LHCN-M2 (cell line): Measurements from ENCODE around the gene BUB1B. TPM values are rescaled to one million over a fixed set of nuclear protein-coding genes. Genes with fewer than 3 reads are reported as not detected.

ENCODE experiments used
- DNase-seq: peaks from one replicate; pipeline ENCODE4 v3.0.0-alpha.2; 2012; ENCODE audit warnings: low read depth
- total RNA-seq: library from RNA; depleted of rRNA; stranded (reverse); fragments of >200 nt; gene quantifications from 2 replicates; pipeline ENCODE4 v1.2.3, GENCODE V29; 2014

Gene BUB1B
- total RNA-seq, 1 experiment from 2014 or later, result 72.7 TPM

- no peak for DNase-seq
These were observed 23.0 kb downstream of the BUB1B start for GRCh38 chr15:40183636-40184463.

DNA sequence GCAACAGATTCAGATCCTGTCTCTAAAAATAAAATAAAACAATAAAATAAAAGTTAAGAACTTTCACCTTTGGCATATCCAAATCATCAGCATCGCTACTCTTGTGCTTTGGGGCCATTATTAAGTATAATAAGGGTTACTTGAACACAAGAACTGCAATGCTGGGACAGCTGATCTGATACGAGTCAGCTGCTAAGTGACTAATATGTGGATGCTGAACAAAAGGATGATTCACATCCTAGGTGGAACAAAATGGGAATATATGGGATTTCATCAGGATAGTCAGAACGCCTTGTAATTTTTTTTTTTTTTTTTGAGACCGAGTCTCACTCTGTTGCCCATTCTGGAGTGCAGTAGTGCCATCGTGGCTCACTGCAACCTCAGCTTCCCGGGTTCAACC lies 29.7 kb downstream of the BUB1B start:
- peak; percentile 96 for DNase-seq

DNA sequence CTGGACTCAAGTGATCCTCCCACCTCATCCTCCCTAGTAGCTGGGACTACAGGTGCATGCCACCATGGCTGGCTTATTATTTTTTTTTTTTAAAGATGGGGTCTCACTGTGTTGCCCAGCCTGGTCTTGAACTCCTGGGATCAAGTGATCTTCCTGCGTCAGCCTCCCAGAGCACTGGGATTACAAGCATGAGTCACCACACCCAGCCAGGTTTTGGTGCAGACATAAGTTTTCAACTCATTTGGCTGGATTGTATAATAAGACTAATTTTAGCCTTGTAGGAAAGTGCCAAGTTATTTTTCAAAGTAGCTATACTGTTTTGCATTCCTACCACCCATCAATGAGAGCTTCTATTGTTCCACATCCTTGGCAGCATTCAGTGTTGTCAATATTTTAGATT lies 32.1 kb downstream of the BUB1B start:
- peak; percentile 72 for DNase-seq

DNA sequence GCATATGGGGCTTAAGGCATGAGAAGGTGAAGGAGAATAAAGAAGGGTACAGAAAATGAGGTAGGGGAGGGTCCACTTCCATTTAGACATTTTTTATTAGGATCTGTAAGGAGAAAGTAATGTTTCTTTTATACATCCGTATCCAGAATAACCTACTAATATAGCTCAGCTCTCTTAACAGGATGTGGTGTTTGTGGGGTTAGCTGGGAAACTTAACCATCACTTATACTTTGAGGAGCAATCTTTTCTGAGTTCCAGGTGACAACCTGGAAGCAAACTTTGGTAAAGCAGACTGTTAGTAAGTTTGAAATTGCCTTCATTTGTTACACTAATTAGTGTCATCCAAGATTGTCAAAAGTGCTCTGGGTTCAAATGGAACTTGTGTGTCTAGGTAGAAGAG lies 36.6 kb downstream of the BUB1B start:
- no peak for DNase-seq

GRCh38 chr15:40198355-40199085 lies 37.7 kb downstream of the BUB1B start:
- DNase-seq, result no peak

GRCh38 chr15:40204100-40204499 lies 43.2 kb downstream of the BUB1B start:
- DNase-seq, result no peak

DNA sequence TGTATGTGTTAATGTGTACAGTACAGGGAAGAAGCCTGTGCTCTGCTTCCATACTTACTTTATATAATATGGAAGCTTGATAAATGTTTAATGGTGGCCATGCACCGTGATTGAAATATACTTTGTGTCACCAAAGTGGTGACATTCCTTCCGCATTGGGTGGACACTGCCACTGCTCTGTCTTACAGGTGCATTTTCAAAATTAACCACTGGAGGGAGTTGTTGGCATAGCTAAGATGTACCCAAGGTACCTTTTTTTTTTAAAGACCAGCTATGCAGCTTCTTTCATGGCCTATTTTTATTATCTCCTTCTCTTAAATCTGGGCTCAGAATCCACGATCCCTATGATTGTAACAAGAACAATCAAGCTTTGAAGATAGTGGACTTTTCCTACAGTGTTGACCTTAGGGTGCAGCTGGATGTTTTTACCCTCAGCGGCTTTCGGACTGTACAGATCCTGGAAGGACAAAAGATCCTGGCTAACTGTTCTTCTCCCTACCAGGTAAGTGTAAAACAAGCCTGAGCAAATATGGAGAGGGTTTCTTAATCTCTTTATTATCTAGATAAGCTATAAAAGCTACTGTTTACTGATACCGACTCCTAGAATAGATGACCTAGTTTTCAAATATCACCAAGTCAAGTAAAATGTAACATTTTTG lies 56.4 kb downstream of the BUB1B start:
- peak; percentile 55 for DNase-seq

DNA sequence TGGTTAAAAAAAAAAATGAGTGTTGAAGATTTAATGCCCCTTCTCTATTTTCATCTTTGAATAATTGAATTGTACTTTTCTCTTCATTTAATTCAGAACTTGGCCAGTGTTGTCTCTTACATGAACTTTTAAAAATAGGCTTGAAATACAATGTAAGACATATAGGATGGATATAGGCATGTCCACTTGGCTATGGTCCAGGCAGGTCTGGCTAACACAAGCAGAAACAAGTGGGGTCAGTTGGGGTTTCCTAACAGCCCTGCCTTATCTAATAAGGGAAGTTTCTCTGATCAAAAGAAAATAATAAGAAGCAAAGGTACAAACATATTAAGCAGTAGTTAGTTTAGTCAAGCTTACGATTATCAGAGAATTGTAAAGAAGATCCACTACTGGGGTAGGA lies 58.9 kb downstream of the BUB1B start:
- DNase-seq, result no peak

DNA sequence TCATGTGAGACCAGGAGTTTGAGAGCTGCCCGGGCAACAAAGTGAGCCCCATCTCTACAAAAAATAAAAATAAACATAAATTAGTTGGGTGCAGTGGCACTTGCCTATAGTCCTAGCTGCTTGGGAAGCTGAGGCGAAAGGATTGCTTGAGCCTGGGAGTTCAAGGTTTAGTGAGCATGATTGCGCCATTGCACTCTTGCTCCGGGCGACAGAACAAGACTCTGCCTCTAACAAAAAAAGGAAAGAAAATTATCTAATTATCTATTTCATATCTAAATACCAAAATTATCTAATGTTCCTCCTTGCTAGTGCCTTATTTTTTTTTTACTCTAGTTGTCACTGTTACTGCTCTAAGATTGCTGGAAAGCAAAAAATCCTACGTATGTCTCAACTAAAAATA lies 61.3 kb downstream of the BUB1B start:
- no peak for DNase-seq

DNA sequence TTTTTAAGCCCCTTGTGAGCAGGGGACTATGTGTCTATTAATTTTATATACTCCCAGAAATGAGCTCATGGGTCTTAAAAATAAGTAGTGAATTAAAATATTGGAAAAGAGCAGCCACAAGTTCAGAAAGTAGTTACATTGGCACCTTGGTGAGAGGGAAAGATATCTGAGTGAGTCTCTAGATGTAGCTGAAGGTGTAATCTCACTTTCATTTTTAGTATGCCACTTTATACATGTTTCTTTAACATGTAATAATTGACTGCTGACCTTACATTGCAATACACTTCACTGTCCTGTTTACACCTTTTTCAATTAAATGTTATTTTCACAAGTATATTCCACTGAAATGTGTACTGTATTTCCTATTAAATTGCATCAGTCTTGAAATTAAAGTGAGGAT lies 65.9 kb downstream of the BUB1B start:
- no peak for DNase-seq

- no peak for DNase-seq
These were observed 68.4 kb downstream of the BUB1B start for GRCh38 chr15:40229316-40229715.

- DNase-seq, result no peak
These were observed 69.1 kb downstream of the BUB1B start for GRCh38 chr15:40229956-40230355.

- no peak for DNase-seq
These were observed 71.8 kb downstream of the BUB1B start for GRCh38 chr15:40232625-40233070.

DNA sequence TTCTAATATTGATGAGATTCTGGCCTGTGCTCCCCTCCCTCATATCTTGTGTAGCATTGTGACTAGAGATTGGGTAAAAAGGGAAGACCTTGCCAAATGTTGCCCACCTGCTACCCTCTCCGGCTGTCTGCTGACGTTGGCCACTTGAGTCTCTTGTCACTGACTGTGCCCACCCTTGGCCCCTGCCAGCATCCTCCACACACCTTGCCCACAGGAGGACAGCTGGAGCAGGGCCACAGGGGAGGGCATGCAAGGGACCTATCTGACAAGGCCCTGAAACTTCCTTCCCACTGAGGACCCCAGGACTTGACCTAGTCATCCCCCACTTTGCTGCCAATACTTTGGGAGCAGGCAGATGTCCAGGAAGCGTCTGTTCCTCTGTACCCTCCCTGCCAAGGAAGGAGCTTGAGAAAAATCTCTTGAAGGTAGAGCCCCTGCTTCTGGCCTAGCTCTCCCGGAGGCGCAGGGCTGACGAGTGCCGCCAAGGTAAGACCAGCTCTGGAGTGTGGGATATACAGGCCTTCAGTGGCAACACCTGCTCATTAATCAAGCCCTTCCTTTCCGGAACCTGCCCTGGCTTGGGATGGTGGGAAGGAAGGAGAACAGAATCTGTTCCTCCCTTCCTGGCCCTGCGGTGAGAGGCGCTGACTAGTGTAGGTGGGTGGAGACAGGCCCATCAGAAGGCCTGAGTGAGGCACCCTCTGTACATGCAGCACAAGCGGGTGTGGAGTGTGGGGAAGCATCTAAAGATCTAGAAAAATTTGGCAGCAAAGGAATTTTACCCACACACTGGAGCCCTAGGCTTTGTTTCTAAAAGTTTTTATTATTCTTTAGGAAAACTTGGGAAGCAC lies 73.1 kb downstream of the BUB1B start:
- DNase-seq, result no peak

GRCh38 chr15:40234783-40235182 lies 73.9 kb downstream of the BUB1B start:
- DNase-seq, result peak; percentile 23

DNA sequence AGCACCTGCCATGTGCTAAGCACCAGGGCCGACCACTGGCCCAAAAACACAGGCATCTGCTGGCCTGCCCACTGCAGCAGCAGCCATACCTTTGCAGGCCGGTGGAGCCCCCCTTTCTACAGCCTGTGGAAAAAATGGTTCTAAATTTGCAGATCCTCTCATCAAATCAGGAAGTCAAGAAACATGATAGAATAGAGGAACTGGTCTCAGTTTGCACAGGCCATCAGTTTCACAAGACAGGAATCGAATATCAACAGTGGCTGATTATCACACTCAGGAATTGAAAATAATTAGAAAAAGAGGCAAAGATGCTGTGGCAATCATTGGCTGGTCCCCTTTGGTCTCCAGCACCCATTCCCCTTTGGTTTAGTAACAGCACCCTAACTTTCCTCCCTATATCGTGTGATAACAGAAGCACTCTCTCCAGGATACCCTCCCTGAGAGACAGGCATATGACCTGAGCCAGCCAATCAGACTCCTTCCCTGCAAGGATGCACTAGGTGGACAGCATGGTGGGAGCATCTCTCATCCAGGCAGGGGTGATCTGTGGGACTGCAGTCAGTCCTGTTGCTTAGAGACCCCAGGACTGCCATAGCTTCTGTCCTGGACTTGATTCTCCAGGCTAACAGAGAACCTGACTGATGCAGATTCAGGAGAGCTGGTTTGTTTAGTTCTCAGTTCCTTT lies 74.5 kb downstream of the BUB1B start:
- DNase-seq, result no peak

- DNase-seq, result peak; percentile 23
These were observed 77.9 kb downstream of the BUB1B start, which contains the start of gene PAK6 for GRCh38 chr15:40238532-40239403. TSS of gene PAK6 (plus strand) at chr15:40239063. CDS start at chr15:40264786, 25,723 bp downstream.

DNA sequence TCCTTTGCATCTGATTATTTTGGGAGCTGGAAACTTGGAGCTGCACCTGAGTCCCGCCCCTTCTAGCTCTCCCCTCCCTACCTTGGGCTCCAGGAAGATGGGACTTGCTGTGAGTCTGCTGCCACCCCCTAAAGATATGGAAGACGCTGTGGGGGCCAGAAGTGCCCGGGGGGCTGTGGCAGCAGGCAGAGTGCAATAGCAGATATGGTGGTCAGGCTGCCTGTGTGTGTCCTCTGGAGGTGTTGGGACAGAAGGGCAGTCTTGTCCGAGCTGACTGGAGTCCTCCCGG lies 78.5 kb downstream of the BUB1B start:
- no peak for DNase-seq

DNA sequence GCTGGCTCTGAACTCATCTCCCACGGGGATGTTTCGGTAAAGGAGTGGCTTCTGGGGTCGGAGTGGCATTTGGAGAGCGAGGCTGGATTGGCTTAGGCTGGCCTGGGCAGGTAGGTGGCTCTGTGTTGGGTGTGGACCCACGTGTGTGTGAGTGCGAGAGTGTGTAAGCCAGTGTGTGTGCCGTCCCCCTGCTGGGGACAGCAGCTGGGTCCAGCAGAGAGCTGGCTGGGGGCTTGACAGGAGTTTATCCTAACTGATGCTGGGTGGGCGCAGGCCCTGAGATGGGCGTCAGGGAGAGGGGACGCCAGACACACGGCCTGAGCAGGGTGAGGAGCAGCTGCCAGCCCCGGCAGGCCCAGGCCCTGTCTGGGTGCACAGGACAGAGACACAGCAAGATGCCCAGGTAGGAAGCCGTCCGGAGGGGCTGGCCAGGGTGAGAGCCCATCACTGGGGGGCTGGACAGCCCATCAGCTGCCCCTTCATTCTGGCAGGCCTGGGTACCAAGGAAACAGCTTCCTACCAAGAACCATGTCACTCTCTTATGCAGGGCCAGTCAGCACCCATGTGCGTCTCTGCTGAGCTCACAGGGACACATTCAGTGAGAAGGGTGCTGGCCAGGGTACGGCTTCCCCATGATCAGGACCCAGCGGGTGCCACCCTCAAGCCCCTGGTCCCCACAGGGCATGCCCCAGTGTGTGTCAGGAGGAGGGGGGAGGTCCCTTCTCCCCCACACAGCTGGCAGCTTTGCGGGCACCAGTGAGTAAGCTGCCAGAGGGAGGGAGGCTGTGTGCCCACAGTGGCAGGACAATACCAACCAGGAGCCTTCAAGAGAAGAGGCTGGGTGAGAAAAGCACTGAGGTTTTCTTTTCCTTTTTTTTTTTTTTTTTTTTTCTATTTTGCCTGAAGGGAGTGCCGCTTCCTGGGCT lies 79.1 kb downstream of the BUB1B start:
- DNase-seq, result no peak
